Measurements from ENCODE around the gene B3GNT7.
A peak's percentile ranks its signal among the peaks of the same experiment; 100 is the strongest.
"Not testable (repeated sequence)": the region's sequence is repeated elsewhere in the genome, so short reads cannot be mapped to it uniquely, and the experiment has no call there.

B3GNT7 gene, protein sequence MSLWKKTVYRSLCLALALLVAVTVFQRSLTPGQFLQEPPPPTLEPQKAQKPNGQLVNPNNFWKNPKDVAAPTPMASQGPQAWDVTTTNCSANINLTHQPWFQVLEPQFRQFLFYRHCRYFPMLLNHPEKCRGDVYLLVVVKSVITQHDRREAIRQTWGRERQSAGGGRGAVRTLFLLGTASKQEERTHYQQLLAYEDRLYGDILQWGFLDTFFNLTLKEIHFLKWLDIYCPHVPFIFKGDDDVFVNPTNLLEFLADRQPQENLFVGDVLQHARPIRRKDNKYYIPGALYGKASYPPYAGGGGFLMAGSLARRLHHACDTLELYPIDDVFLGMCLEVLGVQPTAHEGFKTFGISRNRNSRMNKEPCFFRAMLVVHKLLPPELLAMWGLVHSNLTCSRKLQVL

GRCh38 chr2:231395188-231396057 is at the start of gene B3GNT7:
Gene B3GNT7 (plus strand): TSS chr2:231395710. CDS start chr2:231395804, 94 bp downstream.
- peak; percentile 61 for DNase-seq

DNA sequence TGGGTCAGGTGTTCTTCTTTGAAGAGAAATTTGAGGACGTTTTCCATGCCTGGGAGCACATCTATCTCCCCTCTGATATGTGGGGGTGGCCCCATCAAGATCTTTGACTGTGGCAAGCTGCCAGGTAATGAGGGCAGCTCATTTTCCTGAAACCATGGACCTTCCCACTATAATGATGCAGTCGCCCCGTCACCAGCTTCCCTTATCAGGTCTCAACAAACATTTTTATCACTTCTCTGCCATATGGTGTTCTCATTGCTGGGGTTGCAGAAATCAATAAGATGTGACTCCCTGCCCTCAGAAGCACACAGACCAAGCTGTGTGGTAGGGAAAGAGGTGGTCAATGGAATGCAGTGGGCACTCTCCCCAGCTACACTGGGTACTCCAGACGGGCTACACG is 48.4 kb upstream of the B3GNT7 start:
- peak; percentile 5 for DNase-seq

DNA sequence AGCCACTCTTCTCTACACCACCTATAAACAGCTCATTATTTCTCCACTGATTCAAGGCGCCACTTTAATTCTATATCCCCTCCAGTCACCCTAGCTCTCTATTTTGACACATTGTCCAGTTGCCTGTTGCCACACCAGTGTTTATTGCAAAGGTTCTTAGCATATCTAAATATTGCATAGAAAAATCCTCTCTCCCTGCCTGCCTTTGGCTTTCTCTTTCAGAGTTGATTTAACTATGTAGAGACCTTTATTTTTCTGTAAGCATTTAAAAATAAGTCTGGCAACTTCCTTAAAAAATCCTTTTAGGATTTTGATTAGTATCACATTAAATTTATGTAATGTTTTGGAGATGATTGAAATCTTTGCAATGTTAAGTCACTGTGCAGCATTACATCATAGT is 47.9 kb upstream of the B3GNT7 start:
- DNase-seq = no peak

DNA sequence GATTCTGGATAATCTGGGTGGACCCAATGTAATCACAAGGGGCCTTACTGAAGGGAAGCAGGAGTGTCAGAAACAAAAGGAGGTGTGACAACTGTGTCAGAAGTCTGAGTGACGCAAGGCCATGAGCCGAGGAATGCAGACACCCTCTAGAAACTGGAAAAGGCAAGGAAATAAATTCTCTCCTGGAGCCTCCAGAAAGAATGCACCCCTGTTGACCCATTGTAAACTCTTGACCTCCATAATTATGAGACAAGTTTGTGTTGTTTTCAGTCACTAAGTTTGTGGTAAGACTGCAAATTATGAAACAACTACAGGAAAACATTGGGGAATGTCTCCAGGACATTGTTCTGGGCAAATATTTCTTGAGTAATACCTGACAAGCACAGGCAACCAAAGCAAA is 47.3 kb upstream of the B3GNT7 start:
- peak; percentile 49 for DNase-seq

DNA sequence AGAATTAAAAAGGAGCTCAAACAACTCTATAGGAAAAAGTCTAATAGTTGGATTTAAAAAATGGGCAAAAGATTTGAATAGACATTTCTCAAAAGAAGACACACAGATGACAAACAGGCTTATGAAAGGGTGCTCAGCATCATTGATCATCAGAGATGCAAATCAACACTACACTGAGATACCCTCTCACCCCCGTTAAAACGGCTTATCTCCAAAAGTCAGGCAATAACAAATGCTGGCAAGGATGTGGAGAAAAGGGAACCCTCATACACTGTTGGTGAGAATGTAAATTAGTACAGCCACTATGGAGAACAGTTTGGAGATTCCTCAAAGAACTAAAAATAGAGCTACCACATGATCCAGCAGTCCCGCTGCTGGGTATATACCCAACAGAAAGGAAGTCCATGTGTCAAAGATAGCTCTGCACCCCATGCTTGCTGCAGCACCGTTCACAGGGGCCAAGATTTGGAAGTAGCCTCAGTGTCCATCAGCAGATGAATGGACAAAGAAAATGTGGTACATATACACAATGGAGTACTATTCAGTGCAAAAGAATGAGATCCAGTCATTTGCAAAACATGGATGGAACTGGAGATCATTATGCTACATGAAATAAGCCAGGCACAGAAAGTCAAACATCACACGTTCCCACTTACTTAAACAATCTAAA is 46.7 kb upstream of the B3GNT7 start:
- peak; percentile 12 for DNase-seq

DNA sequence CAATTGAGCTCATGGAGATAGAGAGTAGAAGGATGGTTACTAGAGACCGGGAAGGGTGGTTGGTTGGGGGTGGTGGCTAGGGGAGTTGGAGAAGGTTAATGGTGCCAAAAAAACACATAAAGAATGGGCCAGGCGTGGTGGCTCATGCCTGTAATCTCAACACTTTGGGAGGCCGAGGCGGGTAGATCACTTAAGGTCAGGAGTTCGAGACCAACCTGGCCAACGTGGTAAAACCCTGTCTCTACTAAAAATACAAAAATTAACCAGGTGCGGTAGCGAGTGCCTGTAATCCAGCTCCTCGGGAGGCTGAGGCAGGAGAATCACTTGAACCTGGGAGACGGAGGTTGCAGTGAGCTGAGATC is 46.2 kb upstream of the B3GNT7 start:
- DNase-seq = not testable (repeated sequence)

DNA sequence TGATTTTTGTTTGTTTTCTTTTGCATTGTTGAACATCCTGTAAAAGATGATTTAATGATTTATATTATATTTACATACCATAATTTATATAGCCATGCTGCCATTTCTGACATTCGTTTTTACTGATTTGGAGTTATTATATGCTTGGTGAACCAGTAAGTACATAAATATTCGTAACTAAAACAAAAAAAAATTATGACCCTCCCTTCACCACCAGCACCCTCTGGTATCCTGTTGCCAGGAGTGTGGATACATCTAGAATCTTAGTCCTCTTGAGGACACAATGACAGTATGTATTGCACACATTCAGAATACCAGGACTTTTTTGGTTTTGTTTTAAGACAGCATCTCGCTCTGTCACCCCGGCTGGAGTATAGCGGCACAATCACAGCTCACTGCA is 43.9 kb upstream of the B3GNT7 start:
- peak; percentile 44 for DNase-seq

GRCh38 chr2:231353469-231353868 is 42.0 kb upstream of the B3GNT7 start:
- DNase-seq = no peak

DNA sequence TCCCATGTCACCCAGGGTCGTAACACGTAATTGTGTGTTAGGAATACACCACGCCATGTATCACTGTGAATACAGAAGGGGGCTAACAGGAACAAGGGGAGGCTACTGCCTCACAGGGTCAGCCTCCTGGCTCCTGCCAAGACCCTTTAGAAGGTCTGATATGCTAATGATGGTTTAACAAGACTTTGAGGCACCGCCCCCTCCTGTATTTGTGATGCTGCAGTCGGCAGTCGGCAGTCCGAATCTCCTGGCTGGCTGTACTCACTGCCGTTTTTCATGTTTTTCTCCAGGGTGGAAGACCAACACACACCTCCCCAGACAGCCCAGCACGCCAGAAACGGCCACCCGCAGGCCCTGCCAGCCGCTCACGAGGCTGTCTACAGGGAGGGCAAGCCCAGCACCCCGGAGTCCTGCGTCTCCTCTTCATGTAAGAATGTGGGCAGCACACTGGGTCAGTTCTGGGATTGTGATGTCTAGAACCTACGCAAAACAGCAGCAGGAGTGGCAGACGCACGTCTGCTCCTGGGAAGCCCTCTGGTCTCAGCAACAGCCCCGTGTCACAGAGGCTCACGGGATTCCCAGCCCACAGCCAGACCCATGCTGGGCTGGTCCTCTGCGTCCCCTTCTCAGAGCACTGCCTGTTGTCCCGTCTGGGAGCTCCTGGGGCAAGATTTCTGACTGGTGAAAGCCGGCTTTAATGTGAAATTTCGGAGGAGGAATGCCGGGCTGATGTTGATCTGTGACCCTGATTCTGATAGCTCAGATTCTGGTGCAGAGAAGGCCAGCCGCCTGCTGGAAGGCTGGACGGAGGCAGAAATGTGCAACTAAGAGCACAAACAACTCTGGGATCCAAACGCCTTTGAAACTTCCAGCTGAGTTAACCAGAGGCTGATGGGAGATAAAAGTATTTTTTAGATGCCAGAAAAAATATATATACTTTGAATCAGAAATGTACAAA is 39.7 kb upstream of the B3GNT7 start:
- DNase-seq = peak; percentile 83

DNA sequence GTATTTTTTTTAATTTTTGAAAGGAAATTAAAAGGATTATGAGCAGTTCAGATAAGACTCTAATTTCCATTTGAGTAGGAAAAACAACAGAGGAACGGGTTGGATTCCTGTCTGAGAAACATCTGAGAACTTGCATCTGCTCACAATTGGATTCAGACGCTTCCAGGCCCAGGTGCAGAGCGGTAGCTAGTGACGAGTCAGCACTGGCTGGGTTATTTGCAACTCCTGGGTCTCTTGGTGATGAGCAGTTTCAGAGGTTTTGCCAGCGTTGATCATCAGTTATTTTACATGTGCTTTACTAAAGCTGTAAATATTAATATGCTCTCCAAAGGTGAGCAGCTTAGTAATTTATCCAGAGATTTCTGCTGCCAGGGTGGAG is 39.1 kb upstream of the B3GNT7 start:
- DNase-seq = peak; percentile 60

GRCh38 chr2:231357048-231357447 is 38.5 kb upstream of the B3GNT7 start:
- peak; percentile 40 for DNase-seq

DNA sequence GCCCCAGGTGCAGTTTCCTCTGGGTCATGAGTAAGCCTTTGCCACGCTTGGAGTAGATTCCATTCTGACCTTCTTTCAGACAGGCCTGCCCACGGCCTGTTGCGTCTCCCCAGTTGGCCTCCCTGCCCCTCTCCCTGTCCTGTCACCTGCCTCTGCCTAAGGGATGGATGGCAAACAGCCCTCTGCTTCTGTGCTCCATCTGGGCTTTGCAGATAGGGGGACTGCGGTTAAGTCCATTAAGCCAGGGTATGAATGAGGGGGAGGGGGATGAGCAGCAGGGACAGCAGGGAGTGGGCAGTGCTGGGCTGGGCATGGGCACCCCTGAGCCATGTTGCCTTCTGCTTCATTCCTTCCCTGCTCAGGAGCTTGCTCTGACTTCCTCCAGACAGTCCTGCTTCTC is 37.6 kb upstream of the B3GNT7 start:
- DNase-seq = no peak

DNA sequence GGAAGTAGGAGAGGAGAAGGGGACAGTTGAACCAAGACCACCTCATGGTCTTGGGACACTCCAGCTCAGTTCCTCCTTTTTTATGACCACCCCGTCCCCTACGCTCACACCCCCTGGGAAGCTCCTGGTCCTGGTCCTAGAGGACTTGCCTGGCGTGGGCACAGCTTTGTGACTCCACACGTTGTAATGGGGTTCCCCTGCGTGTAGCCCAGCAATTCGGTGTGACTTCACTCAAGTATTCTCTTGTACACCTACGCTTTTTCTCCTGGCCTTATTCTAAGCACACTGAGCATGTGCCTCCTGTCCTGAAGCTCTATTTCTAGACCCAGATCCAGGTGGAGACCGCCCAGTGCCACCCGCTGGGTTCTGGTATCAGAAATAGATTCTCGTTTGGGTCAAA is 36.1 kb upstream of the B3GNT7 start:
- peak; percentile 29 for DNase-seq

GRCh38 chr2:231359948-231360347 is 35.6 kb upstream of the B3GNT7 start:
- no peak for DNase-seq

DNA sequence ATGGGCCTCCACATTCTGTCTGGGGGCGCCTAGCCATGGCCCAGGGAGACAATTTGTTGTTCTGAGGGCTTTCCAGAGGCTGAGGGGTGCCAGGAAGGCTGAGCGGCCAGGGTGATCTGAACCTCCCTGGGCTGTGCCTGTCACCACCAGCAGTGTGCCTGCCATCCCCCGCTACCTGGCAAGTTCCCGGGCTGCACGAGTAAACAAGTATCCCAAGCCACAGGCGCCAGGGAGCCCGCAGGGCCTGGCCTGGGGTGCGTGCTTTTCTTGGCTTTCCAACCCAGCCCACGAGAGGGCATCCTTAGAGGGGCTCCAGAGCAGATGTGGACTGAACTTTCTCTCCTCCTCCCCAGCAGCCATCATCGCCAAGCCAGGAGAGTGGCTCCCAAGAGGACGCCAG is 35.1 kb upstream of the B3GNT7 start:
- no peak for DNase-seq

DNA sequence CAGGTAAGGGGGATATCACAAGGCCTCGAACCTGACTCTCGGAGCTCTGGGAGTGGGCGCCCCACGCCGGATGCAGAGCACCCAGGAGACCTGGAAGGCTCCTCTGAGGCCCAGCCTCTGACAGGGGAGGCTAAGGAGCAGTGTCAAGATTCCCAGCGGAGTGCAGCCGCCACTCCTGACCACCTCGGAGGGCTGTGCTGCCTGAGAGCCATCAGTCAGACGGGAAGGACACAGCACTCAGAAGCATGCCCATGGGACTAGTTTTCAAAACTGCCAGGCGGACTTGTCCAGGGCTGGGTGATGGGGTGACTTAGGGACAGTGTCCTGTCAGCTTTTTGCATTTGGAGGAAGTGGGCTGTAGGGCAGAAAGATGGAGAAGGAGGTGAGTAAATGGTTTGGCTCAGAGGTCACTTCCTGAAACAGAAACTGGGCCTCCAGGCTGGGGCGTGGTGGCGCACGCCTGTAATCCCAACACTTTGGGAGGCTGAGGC is 34.6 kb upstream of the B3GNT7 start:
- no peak for DNase-seq

DNA sequence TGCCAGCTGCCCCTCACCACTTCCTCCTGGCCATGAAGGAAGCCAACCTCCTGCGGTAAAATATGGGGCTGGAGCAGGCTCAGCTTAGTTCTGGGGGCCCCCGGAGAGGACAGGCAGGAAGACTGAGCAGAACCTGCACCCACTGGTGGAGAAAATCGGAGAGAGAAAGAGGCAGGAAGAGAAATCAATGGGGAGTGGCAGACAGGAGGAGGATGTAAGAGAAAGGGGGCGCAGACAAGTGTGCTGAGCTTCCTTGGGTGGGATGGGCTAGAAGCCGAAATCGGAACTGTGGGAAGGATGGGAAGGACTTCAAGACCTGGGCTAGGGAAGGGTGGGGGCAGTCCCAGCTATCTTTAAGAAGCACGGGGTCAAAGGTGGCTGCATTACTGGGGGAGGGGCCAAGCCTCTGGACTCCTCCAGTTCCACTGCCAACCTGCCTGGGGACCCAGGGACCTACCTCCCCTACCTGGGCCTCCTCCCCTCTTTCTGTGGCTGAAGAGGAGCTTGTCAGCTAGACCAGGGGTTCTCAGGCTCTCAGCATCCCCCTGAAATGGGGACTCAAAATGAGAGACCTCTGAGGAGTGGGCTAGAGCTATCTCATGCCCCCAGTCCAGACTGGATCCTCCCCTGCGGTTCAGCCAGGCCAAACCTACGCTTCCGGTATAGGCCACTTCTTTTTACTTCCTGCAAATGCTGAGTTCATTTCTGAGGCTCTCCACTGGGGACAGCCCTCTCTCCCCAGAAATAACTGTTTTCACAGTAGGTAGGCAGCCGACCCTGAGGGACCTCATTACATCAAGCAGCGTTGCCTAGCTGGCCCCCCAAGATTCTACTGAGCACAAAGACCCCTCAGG is 33.6 kb upstream of the B3GNT7 start:
- DNase-seq = no peak

GRCh38 chr2:231362555-231363184 is 32.8 kb upstream of the B3GNT7 start:
- DNase-seq = no peak

DNA sequence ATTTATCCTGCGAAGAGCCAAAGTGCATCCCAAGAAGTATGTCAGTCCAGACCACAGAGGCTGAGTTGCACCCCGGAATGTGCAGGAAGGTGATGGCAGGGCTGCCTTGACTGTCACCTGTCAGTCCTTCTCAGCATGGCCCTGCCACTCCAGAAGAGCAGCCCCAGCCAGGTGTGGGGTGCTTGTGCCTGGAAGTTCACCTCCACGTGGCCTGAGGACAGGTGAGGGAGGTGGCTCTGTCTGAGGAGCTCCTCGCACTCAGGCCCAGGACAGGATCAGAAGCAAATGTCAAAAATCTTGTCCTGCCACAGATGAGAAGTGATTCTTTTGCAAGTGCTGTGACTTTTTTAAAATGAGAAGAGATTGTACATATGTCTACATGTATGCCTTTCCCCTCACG is 31.4 kb upstream of the B3GNT7 start:
- no peak for DNase-seq

DNA sequence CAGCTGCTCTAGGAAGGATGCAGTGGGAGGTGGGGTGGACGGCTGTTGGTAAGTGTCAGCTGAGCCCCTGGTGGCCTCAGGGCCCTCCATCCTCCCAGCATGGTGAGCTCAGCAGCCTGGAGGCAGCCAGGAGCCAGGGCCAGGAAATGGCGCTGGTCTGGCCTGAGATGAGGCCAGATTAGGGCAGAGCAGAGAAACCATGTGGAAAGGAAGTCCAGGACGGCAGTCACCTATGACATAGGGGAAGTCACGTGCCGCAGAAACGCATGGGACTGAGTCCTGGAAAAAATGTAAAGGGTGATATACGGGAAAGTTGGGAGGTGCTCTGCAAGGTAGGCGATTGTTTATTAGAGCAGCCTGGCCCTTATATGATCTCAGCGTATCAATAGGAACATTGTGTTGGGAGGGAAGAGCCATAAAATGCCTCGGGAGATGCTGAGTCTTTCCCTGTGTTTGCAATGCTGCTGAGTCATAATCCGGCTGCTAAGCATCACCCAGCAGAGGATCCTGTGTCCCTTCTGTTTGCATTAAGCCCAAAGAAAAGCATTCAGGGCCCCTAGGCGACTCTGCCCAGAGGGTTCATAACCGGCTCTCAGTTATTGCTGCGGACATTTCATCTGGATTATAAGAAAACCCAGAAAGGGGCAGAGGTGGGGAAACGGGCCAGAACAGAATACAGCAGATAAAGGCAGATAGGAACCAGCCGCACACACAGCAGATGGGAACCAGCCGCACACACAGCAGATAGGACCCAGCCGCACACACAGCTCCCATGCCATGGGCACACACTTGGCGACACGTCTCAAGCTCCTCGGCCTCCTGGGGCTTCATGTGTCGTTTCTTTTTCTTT is 30.3 kb upstream of the B3GNT7 start:
- peak; percentile 97 for DNase-seq
